ENCODE data around the gene BNIP3. TPM values are rescaled to one million over a fixed set of nuclear protein-coding genes. Genes with fewer than 3 reads are reported as not detected.

Gene BNIP3
- total RNA-seq, 1 donor: 81.4 TPM

DNA sequence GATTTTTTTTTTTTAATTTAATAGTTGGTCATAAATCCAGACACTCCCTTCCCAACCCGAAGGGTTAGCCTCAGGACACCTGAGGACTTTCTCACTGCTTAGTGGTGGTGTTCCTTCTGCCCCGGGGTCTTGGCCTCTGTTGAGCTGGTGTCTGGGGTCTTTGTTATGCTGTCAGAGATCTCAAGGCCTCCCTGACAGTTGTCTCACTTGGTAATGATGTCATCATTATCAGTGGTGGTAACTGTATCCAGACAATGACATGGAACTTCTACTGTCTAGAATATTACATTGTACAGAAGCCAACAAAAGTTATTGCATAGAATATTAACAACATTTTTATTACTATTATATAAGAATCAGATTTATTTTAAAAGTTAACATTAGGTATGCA is 48.0 kb downstream of the BNIP3 start:
- no peak for DNase-seq (ENCODE audit: low read depth)
- H3K4me3 ChIP-seq (ENCODE audit: low read depth, low read length): no peak overlapping the region
- TF ChIP-seq, protein P1, sequence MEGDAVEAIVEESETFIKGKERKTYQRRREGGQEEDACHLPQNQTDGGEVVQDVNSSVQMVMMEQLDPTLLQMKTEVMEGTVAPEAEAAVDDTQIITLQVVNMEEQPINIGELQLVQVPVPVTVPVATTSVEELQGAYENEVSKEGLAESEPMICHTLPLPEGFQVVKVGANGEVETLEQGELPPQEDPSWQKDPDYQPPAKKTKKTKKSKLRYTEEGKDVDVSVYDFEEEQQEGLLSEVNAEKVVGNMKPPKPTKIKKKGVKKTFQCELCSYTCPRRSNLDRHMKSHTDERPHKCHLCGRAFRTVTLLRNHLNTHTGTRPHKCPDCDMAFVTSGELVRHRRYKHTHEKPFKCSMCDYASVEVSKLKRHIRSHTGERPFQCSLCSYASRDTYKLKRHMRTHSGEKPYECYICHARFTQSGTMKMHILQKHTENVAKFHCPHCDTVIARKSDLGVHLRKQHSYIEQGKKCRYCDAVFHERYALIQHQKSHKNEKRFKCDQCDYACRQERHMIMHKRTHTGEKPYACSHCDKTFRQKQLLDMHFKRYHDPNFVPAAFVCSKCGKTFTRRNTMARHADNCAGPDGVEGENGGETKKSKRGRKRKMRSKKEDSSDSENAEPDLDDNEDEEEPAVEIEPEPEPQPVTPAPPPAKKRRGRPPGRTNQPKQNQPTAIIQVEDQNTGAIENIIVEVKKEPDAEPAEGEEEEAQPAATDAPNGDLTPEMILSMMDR (IDR thresholded peaks at IDR 0.05; ENCODE audit: insufficient read depth, low read length): no peak

- DNase-seq (ENCODE audit: low read depth): peak; percentile 8
- H3K4me3 ChIP-seq (ENCODE audit: low read depth, low read length): no peak overlapping the region
- TF ChIP-seq, protein P1 (IDR thresholded peaks at IDR 0.05; ENCODE audit: insufficient read depth, low read length): no peak
Measured at GRCh38 chr10:131933016-131933695, 48.6 kb downstream of the BNIP3 start.

DNA sequence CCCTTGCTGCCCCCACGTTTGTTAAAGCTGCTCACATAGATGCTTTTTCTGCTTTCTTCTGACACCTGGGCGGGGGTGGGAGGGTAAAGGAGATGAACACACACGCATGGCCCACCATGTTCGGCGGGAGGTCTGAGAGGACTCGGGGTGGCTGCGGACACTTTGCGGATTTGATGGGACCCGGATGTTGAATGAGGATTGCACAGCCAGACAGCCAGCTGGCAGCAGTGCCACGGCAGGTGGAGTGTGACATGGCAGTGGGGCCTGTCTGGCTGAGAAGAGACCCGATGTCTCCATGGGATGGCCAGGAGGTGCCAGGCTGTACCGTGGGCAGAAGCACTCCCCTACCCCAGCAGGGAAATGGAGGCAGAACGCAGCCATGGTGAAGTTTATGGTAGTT is 49.7 kb downstream of the BNIP3 start:
- DNase-seq (ENCODE audit: low read depth): no peak
- H3K4me3 ChIP-seq (ENCODE audit: low read depth, low read length): no peak overlapping the region
- TF ChIP-seq, protein P1 (IDR thresholded peaks at IDR 0.05; ENCODE audit: insufficient read depth, low read length): no peak

DNA sequence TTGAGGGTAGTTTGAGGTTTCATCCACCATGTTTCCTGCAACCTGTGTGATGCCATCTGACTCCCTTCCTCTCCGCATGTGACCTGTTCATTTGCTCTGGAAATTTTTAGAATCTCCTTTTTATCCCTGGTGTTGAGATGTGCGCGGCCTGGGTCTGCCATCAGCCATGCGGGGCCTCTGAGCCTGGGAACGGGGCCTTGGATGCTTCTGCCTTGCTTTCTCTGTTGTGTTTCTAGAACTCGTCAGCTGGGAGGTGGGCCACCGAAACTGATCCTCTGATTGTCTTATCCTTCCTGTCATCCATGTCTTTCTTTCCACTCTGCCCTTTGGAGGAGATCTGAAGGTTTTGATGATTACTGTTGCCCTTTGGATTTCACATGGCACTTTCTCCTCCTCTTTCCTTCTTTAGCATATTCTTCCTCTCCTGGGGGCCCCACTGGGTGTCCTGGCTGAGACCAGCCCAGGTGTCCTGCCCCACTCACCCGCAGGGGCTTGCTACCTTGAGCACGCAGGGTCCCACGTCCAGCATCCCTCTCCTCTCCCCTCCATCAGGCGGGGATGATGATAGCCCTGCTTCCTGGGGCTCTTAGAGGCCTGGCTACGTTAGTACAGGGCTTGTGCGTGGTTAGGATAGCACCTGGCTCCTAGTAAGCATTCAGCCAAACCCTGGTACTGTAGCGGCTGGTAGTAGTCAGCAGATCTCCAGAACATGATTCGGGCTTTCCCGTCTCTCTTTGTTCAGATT is 51.0 kb downstream of the BNIP3 start:
- TF ChIP-seq, protein P1 (IDR thresholded peaks at IDR 0.05; ENCODE audit: insufficient read depth, low read length): no peak
- H3K4me3 ChIP-seq (ENCODE audit: low read depth, low read length): no peak overlapping the region
- no peak for DNase-seq (ENCODE audit: low read depth)

- no peak overlapping the region for H3K4me3 ChIP-seq (ENCODE audit: low read depth, low read length)
- TF ChIP-seq, protein P1 (IDR thresholded peaks at IDR 0.05; ENCODE audit: insufficient read depth, low read length): no peak
- no peak for DNase-seq (ENCODE audit: low read depth)
Measured at GRCh38 chr10:131930150-131930549, 51.6 kb downstream of the BNIP3 start.

DNA sequence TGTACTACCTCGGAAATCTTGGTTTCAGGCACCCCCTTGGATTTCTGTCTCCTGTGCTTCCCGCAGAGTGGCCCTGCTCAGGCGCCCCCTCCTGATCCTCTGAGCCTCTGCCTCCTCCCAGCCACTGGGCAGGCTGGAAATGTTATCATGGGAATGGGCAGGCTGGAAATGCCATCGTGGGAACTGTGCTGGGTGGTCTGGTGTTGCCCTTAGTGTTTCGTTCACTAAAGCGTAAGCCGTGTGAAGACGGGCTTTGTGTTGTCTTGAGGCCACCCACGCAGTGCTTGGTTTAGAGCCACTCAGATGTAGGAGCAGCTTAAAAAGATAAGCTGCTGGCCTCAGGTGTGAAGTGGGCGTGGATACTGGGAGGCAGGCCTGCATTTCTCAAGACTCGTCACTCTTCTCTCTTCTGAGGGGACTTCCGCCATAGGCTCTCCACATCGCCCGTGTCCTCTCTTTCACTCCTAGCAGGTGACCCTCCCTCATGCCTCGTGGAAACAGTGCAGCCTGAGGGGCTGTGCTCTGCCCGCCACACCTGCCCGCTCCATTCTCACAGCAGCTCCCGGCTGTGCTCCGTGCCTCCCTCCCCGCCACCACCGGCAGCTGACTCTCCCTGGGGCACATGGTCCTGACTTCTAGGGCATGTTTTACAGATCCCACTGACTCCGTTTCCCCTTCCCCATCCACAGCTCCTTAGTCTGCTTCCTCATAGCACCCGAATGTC is 52.4 kb downstream of the BNIP3 start:
- DNase-seq (ENCODE audit: low read depth): no peak
- H3K4me3 ChIP-seq (ENCODE audit: low read depth, low read length): no peak overlapping the region
- TF ChIP-seq, protein P1 (IDR thresholded peaks at IDR 0.05; ENCODE audit: insufficient read depth, low read length): no peak

Data from fibroblast of the aortic adventitia (primary cell).